A549 treated with RU486 at 1 μM for 4 hours (cell line): Measurements from ENCODE around the gene DRD5. TPM values are rescaled to one million over a fixed set of nuclear protein-coding genes. Genes with fewer than 3 reads are reported as not detected.

Source experiments
- total RNA-seq: library from RNA; stranded (reverse); fragments of 200-300 nt; extraction: Qiagen RNA extraction; gene quantifications from 5 replicates; pipeline ENCODE4 v1.2.3, GENCODE V29; 2022; ENCODE audit warnings: low read depth

The DRD5 gene
- total RNA-seq = not detected in 5 replicates

DNA sequence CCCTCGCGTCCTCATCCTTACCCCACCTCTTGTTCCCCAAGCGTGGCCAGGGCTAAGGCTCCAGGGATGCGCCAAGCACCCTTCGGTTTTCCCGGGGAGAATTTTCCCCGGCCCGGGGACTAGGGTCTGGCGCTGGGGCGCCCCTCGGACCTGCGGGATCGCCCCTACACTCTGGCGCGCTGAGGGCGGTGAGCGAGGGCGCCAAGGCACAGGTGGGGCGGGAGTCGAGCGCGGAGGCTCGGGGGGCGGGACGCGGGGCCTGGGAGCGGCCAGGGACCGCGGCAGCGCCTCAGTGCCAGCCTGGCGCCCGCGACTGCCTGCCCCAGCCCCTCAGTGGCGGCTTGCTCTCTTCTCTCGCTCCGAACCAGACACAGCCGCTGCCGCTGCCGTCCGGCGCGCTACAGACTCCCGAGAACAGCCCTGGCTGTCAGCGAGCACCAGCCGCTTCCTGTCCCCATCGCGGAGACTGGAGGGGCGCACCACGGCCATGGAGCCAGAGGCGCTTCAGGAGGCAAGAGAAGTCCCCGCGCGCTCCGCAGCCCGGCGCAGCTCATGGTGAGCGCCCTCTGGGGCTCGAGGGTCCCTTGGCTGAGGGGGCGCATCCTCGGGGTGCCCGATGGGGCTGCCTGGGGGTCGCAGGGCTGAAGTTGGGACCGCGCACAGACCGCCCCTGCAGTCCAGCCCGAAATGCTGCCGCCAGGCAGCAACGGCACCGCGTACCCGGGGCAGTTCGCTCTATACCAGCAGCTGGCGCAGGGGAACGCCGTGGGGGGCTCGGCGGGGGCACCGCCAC is at the start of gene DRD5:
TSS of gene DRD5 (plus strand) at position 292 of the 793 bp plus-strand sequence. CDS start at position 688, 396 bp downstream.

Other genes starting within 250 kb of the DRD5 start
- gene SLC2A9, start 239.9 kb downstream of the DRD5 start, total RNA-seq = 0.21 to 1.00 TPM (median 0.39 TPM) in 5 replicates